Astrocyte of the spinal cord (primary cell): Measurements from ENCODE around the gene MPC1.
"Not testable (repeated sequence)": the region's sequence is repeated elsewhere in the genome, so short reads cannot be mapped to it uniquely, and the experiment has no call there.

Experiments
- DNase-seq: peaks from one replicate; pipeline ENCODE4 v3.0.0; 2011; ENCODE audit warnings: low read depth, low spot score
- H3K4me3 ChIP-seq: 2 replicates; pipeline ENCODE4 v1.5.1; 2011; ENCODE audit warnings: low read depth, mild to moderate bottlenecking, low read length, moderate library complexity
- CTCF ChIP-seq: IDR thresholded peaks from 2 replicates; pipeline ENCODE4 v1.5.1; 2012; ENCODE audit warnings: low read depth, mild to moderate bottlenecking, low read length, inconsistent platforms
- in situ Hi-C: cut with HindIII; loops from 2 replicates; pipeline ENCODE4 v1.10.0; 2017; ENCODE audit warnings: low sequenced_read_pairs

The MPC1 gene

GRCh38 chr6:166352923-166353322, 29.8 kb downstream of the MPC1 start:
- no peak overlapping the region for H3K4me3 ChIP-seq
- no peak for DNase-seq
- in situ Hi-C loops, result no loop called here
- TF ChIP-seq CTCF, result no peak

DNA sequence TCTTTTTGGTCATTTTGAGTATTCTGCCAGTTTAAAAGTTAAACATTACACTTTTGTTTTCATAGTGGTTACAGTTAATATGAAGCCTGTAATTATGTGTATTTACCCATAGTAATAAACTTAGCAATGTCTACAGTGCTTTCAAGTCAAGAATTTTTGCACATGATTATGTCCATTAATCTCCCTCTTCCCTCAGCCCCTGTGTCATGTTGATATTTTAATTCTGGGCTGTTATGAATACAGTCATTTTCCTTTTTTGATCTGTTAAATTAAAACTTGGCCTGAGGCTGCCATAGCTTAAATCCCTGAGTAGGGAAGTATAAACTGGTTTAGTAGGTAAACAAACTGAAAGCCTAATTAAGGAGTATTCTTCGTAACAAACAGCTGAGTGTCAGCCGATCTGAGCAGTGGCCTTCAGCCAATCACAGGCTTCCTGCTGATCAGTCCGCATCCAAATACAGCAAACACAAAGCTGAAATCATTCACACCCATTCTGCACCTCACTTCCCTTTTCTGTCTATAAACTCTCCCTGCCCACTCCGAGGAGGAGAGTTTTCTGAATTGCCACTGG, 30.9 kb downstream of the MPC1 start:
- in situ Hi-C loops, result no loop called here
- DNase-seq, result no peak
- TF ChIP-seq CTCF, result no peak
- no peak overlapping the region for H3K4me3 ChIP-seq

- TF ChIP-seq CTCF, result no peak
- in situ Hi-C loops, result no loop called here
- H3K4me3 ChIP-seq, result no peak overlapping the region
- DNase-seq, result no peak
Observed at GRCh38 chr6:166348305-166348949, 34.3 kb downstream of the MPC1 start.

DNA sequence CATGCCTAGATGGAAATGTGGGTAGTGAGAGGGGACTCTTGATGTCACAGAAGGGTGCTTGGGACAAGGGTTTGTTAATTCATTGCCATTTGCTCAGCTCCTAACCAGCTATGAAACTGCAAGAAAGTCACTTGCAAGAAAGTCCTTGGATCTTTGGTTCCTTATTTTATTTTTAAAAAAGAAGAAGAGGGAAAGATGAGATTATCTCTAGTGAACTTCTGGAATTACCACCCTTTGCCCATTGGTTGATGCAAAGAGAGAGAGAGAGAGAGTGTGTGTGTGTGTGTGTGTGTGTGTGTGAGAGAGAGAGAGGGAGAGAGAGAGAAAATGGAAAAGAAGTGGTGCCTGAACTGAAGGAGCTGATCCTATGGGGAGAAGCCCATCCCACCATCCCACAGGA, 35.8 kb downstream of the MPC1 start:
- TF ChIP-seq CTCF, result no peak
- no peak overlapping the region for H3K4me3 ChIP-seq
- DNase-seq, result no peak
- in situ Hi-C loops, result no loop called here

DNA sequence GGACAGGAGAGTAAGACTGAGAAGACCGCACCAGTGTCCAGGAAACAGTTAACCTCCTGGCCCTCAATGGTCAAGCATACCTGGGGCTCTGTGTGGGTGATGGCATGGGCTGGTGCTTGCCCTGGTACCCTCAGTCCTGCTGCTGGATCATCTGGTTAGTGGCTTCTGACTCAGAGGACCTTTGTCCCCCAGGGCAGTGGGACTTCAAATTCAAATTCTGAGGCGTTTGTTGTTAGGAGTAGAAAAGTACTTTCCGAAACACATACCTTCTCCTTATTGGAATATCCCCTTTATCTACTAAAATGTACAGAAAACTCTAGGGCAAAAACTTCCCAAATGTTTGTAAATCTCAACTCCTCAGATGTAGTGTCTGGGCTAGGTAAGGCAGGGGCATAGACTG, 36.3 kb downstream of the MPC1 start:
- no peak for TF ChIP-seq CTCF
- in situ Hi-C loops, result no loop called here
- DNase-seq, result no peak
- H3K4me3 ChIP-seq, result no peak overlapping the region

- DNase-seq, H3K4me3 ChIP-seq, in situ Hi-C loops: not testable (repeated sequence)
Observed at GRCh38 chr6:166345672-166346071, 37.1 kb downstream of the MPC1 start.

GRCh38 chr6:166344921-166345320, 37.8 kb downstream of the MPC1 start:
- in situ Hi-C loops, DNase-seq, H3K4me3 ChIP-seq: not testable (repeated sequence)

- in situ Hi-C loops, result no loop called here
- no peak for DNase-seq
- TF ChIP-seq CTCF, result no peak
- no peak overlapping the region for H3K4me3 ChIP-seq
Observed at GRCh38 chr6:166344240-166344639, 38.5 kb downstream of the MPC1 start.
